Measurements from ENCODE around the gene CAMKMT. TPM values are rescaled to one million over a fixed set of nuclear protein-coding genes. Genes with fewer than 3 reads are reported as not detected.

The CAMKMT gene
- total RNA-seq, 1 experiment from 2014 or later = 16.7 TPM

GRCh38 chr2:44596537-44597320 is 235.0 kb downstream of the CAMKMT start:
- DNase-seq (ENCODE audit: low spot score) = no peak

DNA sequence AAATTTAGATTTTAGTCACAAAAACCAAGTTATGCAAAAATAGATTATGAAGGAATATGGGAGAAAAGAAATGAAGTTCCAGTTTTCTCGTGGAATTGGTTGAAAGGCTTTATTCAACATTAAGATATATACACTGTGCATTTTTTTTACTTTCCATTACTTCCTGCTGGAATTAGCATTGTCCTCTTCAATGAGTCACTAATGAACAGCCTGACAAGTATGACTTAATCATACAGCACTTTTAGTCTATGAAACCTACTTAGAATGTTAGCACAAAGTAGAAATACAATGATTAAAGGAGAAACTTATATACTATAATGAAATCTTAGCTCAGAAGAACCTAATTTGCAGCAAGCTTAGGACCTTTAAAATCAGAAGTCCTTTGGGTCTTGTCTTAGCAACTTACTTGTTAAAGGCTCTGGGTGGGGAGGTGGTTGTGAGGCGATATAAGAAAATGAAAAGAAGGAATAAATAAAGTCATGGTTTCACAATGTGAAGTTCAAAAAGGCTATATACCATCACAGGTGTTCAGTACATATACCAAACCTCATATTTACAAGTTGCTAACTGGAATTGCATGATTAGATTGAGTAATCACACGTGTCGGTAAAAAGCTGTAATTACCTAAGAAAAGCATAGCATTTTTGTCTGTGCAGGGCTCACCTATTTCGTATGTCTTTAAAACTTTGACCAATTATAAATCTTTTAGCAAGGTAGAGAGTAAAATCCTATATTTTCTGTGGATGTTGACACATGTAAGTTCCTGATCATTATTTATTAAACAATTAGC is 236.8 kb downstream of the CAMKMT start:
- DNase-seq (ENCODE audit: low spot score) = no peak

GRCh38 chr2:44599130-44599529 is 237.4 kb downstream of the CAMKMT start:
- no peak for DNase-seq (ENCODE audit: low spot score)

DNA sequence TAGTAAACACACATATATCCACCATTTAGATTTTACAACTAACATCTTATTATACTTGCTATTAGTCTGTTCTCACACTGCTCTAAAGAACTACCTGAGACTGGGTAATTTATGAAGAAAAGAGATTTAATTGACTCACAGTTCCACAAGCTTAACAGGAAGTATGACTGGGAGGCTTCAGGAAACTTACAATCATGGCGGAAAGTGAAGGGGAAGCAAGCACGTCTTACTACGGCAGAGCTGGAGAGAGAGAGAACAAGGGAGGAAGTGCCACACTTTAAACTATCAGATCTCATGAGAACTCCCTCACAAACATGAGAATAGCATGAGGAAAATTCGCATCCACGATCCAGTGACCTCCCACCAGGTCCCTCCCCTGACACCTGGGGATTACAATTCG is 240.7 kb downstream of the CAMKMT start:
- no peak for DNase-seq (ENCODE audit: low spot score)

DNA sequence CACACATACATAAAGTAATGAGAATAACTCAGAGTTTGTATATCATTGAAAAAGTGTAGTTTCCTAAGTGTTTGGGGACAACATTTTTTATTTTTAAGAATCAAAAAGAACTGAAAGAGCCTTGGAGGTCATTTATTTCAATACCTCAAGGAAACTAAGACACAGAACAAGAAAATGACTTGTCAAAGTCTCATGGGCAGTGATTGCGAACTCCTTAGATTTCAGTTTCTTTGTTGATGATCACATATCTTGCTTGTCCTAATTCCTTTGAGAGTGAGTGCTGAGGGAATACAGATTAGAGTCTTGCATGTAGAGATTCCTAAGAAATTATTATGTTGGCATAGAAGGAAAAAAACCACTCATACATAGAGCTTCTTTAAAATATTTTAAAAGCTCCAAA is 243.8 kb downstream of the CAMKMT start:
- DNase-seq (ENCODE audit: low spot score) = no peak

GRCh38 chr2:44612276-44612675 is 250.5 kb downstream of the CAMKMT start:
- DNase-seq (ENCODE audit: low spot score) = no peak

GRCh38 chr2:44614940-44615339 is 253.2 kb downstream of the CAMKMT start:
- no peak for DNase-seq (ENCODE audit: low spot score)

DNA sequence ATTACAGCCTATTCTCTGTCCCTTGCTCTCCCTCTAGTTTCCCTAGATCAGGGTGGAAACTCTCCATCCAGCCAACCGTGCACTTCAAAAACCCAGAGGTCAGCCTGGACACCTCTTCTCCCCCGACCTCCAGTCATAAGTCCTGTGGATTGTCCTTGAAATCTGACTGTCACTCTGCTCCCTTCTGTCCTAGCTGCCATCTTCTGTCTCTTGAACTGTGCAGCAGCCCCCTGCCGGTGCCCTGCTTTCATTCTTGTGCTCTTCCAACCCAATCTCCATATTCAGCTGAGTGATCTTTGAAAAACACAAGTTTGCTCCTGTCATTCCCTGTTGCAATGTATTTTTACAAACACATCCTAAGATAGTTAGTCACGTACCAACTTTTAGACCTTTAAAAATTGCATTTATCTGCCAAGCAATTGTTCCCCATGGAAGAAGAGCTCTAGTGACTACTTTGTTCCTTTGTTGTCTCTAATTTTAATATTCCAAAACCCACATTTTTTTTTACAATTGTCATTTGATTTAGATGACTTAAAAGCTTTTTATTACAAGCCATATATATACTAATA is 254.3 kb downstream of the CAMKMT start:
- no peak for DNase-seq (ENCODE audit: low spot score)

DNA sequence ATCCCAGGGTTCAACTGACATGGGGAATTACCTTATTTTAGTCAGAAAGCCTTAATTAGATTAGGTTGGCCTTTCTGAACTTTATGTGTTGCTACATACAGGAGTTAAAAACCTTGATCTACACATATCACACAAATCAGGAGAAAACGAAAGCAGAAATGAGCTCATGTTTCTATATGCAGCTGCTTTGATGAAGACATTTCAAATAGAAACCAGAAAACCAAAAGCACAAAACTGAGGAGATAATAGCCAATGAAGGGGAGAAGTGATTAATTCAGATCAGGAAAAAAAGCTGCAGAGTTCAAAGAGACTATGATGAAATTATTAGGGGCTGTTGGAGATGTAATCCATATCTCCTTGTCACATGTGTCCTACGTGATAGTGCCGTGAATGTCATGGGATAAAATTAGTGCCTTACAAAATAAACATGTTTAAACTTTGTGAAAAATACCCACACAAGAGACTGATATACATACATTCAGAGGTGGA is 255.0 kb downstream of the CAMKMT start:
- DNase-seq (ENCODE audit: low spot score) = no peak

GRCh38 chr2:44618251-44619023 is 256.7 kb downstream of the CAMKMT start:
- no peak for DNase-seq (ENCODE audit: low spot score)

GRCh38 chr2:44620189-44620990 is 258.6 kb downstream of the CAMKMT start:
- no peak for DNase-seq (ENCODE audit: low spot score)

DNA sequence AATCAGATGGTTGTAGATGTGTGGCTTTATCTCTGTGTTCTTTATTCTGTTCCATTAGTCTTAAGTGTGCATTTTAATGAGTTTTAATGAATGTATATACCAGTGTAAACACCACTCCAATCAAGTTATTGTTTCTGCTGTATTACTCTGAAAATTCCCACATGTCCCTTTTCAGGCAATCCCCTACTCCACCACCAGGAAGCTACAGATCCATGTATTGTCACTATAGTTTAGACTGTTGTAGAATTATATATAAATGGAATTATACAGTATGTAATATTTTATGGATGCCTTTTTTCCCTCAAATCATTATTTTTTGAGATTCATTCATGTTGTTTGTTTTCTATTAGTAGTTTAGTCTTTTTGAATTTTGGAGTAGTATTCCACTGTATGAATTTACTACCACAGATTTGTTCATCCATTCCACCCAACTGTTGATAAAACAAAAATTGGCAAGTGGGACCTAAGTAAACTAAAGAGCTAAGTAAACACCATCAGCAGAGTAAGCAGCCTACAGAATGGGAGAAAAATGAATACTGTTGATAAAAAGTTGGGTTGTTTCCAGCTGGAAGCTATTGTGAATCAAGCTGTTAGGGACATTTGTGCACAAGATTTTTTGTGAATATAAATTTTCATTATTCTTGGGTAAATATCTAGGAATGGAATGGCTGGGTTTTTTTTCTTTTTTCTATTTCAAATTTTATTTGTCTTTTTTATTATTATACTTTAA is 262.0 kb downstream of the CAMKMT start:
- no peak for DNase-seq (ENCODE audit: low spot score)

- DNase-seq (ENCODE audit: low spot score) = no peak
Observed at GRCh38 chr2:44628297-44628696, 266.6 kb downstream of the CAMKMT start.

DNA sequence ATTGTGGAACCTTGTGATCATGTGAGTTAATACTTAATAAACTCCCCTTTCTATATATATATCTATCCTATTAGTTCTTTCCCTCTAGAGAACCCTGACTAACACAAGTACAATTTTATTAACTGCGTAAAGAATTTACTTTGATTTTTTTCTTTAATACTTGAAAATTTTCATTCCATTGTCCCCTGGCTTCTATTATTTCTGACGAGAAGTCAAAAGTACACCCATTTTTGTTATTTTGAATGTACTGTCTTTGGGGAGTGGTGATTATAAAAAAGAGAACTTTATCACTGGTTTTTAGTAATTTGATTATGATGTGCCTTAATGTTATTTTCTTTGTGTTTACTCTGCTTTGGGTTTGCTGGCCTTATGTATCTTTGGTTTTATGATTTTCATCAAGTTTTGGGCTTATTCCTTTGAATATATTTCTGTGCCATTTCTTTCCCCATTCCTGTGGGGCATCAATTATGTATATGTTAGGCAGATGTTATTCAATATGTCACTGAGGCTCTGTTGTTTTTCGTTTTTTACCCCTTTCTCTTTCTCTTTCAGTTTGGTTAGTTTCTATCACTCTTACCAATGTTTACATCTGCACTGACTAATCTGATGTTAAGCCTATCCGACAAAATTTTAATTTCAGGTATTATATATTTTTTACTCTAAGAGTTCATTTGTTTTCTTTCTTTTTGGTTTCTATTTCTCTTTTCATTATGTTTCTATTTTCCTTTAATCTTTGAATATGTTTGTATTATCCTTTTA is 271.4 kb downstream of the CAMKMT start:
- no peak for DNase-seq (ENCODE audit: low spot score)

- no peak for DNase-seq (ENCODE audit: low spot score)
Observed at GRCh38 chr2:44635725-44636124, 274.0 kb downstream of the CAMKMT start.

DNA sequence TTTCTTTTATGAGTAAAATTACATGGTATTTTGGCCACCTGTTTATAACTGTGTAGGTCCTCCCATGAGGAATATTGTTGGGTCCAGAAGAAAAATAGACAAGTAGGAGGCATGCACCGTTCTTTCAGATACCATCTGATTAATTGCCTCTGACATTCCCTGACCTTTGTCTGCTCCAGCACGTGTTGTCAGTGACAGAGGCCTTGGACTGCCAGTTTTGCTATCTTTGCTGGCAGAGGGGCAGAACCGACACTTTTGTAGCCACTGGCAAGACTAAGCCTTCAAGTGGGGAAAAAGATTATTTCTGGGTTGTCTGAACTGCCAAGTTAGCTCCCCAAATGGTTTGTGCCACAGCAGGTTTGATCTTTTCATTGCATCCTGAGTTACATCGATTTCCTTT is 276.9 kb downstream of the CAMKMT start:
- no peak for DNase-seq (ENCODE audit: low spot score)

DNA sequence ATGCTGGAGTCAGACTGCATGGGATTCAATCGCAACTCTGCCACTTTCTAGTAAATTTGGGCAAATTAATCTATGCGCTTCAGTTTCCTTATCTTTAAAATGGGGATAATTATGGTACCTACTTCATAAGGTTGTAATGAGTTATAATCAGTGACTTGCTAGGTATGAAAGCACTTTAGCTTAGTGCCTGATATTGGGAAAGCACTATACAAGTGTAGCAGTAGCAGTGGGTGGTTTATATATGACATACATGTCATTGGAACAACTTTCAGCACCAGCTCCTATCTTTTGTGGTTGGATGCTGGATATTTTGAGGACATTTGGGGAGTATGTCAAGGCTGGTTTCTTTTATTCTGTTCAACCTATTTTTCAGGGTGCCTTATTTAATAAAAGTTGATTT is 277.7 kb downstream of the CAMKMT start:
- DNase-seq (ENCODE audit: low spot score) = no peak

GRCh38 chr2:44642123-44642857 is 280.5 kb downstream of the CAMKMT start:
- no peak for DNase-seq (ENCODE audit: low spot score)

DNA sequence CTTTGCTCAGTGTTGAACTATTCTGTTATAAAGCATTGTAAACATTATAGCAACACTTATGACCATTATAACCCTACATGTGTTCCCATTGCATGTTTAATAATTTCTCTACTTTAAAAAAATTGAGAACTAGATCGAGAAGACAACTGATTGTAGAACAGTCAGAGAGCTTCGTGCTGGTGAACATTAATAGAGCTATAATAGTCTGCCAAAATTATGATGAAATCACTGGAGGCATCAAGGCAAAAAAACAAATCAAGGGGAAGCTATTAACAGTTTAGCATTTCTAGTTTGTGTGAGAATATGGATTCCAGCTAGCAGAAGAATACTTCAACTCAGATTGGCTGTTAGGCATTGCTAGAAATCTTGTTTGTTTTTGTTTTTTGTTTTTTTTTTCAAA is 284.2 kb downstream of the CAMKMT start:
- no peak for DNase-seq (ENCODE audit: low spot score)
